ENCODE measurements around the gene PTPN13.

PTPN13 gene

GRCh38 chr4:86848136-86848535 is 254.0 kb downstream of the PTPN13 start (continued):
- TF ChIP-seq ZNF639 (tag by site-specific recombination; IDR thresholded peaks at IDR 0.05) (no peak), ZNF221 (tag by site-specific recombination; IDR thresholded peaks at IDR 0.05; ENCODE audit: borderline replicate concordance) (no peak), ZNF514 (tag by site-specific recombination; IDR thresholded peaks at IDR 0.05) (no peak), KLF10 (tag by site-specific recombination; IDR thresholded peaks at IDR 0.05) (no peak), ZNF677 (tag by site-specific recombination; IDR thresholded peaks at IDR 0.05) (no peak)

- TF ChIP-seq ZNF214 (tag by site-specific recombination; IDR thresholded peaks at IDR 0.05; ENCODE audit: borderline replicate concordance): no peak
- TF ChIP-seq ZNF585B (tag by site-specific recombination; IDR thresholded peaks at IDR 0.05): no peak
- no peak for TF ChIP-seq HOXC10 (CRISPR knock-in tag; IDR thresholded peaks at IDR 0.05)
- TF ChIP-seq ZXDB (tag by site-specific recombination; IDR thresholded peaks at IDR 0.05): no peak
- TF ChIP-seq ZFHX2 (tag by site-specific recombination; conservative IDR thresholded peaks at IDR 0.05): no peak
- TF ChIP-seq ZNF791 (tag by site-specific recombination; IDR thresholded peaks at IDR 0.05): no peak
- TF ChIP-seq ZNF513 (tag by site-specific recombination; IDR thresholded peaks at IDR 0.05): no peak
- no peak for TF ChIP-seq ZNF639 (tag by site-specific recombination; IDR thresholded peaks at IDR 0.05)
- TF ChIP-seq ZNF18 (tag by site-specific recombination; IDR thresholded peaks at IDR 0.05): no peak
- no peak for TF ChIP-seq BCL6B (tag by site-specific recombination; IDR thresholded peaks at IDR 0.05)
- no peak for TF ChIP-seq ZNF692 (tag by site-specific recombination; IDR thresholded peaks at IDR 0.05)
- Histone ChIP-seq H3K36me3 (ENCODE audit: control insufficient read depth in 2 of 2, insufficient read depth in 1 of 2, low read length in 2 of 2) (no peaks in the 10 kb centered on the region), H3K4me3 (ENCODE audit: low read depth, low read length) (no peak within 1 kb of the TSS), H3K4me1 (ENCODE audit: control insufficient read depth, insufficient read depth, low read length) (no peaks in the 10 kb centered on the region), H3K9me3 (ENCODE audit: control insufficient read depth, insufficient read depth, low read depth, low read length) (no peaks in the 10 kb centered on the region), H3K27ac (ENCODE audit: extremely low read depth, low read depth, low read length) (no peak within 1 kb of the TSS)
- ChIA-PET POLR2A (no interaction called here), CTCF (no interaction called here)
These were observed 254.9 kb downstream of the PTPN13 start, which contains the start of gene SLC10A6 for GRCh38 chr4:86848732-86849619. Gene SLC10A6 (minus strand): TSS chr4:86849384. CDS start chr4:86849115, 269 bp downstream.
